ENCODE data around the gene THRB.

Gene THRB

GRCh38 chr3:24522146-24522579 lies 27.5 kb upstream of the THRB start (continued):
- TF ChIP-seq KLF9 (tag by site-specific recombination; IDR thresholded peaks at IDR 0.05; ENCODE audit: low read depth) (no peak), ZNF266 (tag by site-specific recombination; IDR thresholded peaks at IDR 0.05; ENCODE audit: low read depth) (no peak), ZNF341 (tag by site-specific recombination; IDR thresholded peaks at IDR 0.05; ENCODE audit: low read depth) (peak; percentile 65), ZNF785 (tag by site-specific recombination; IDR thresholded peaks at IDR 0.05) (no peak), SP3 (tag by site-specific recombination; IDR thresholded peaks at IDR 0.05) (peak; percentile 24; the same call in 1 of the 2 replicates), ELK4 (IDR thresholded peaks at IDR 0.05; ENCODE audit: borderline replicate concordance, low read depth, low read length) (no peak), TCF7L2 (IDR thresholded peaks at IDR 0.05; ENCODE audit: borderline replicate concordance, low read depth, low read length) (no peak), ZNF549 (tag by site-specific recombination; IDR thresholded peaks at IDR 0.05) (no peak), ZSCAN16 (tag by site-specific recombination; IDR thresholded peaks at IDR 0.05) (no peak), ZNF335 (tag by site-specific recombination; conservative IDR thresholded peaks at IDR 0.05) (peak; percentile 47), EGR2 (tag by site-specific recombination; IDR thresholded peaks at IDR 0.05; ENCODE audit: low read depth) (peak; percentile 97), ZSCAN4 (tag by site-specific recombination; IDR thresholded peaks at IDR 0.05) (peak; percentile 49; the same call in 1 of the 2 replicates), ZNF155 (tag by site-specific recombination; IDR thresholded peaks at IDR 0.05) (no peak), ZNF791 (tag by site-specific recombination; IDR thresholded peaks at IDR 0.05) (no peak), AEBP2 (tag by site-specific recombination; IDR thresholded peaks at IDR 0.05; ENCODE audit: borderline replicate concordance) (no peak), ZNF133 (tag by site-specific recombination; IDR thresholded peaks at IDR 0.05) (peak; percentile 35), ZNF623 (tag by site-specific recombination; IDR thresholded peaks at IDR 0.05) (no peak), ZBTB20 (tag by site-specific recombination; IDR thresholded peaks at IDR 0.05) (peak; percentile 80), KLF8 (tag by site-specific recombination; IDR thresholded peaks at IDR 0.05) (no peak), ZNF830 (tag by site-specific recombination; IDR thresholded peaks at IDR 0.05; ENCODE audit: low read depth) (no peak), ZNF514 (tag by site-specific recombination; IDR thresholded peaks at IDR 0.05) (no peak), ZNF530 (tag by site-specific recombination; IDR thresholded peaks at IDR 0.05; ENCODE audit: low read depth) (no peak), PATZ1 (tag by site-specific recombination; IDR thresholded peaks at IDR 0.05) (peak; percentile 23; the same call in 1 of the 2 replicates), ZBTB21 (tag by site-specific recombination; IDR thresholded peaks at IDR 0.05) (no peak), ZNF350 (tag by site-specific recombination; IDR thresholded peaks at IDR 0.05) (no peak), ZNF473 (tag by site-specific recombination; IDR thresholded peaks at IDR 0.05) (no peak), ZNF529 (tag by site-specific recombination; IDR thresholded peaks at IDR 0.05; ENCODE audit: insufficient replicate concordance) (no peak), ATF2 (tag by site-specific recombination; IDR thresholded peaks at IDR 0.05; ENCODE audit: low read depth) (no peak), ZNF404 (tag by site-specific recombination; IDR thresholded peaks at IDR 0.05) (no peak), PBX3 (CRISPR knock-in tag; IDR thresholded peaks at IDR 0.05) (no peak), SCRT1 (tag by site-specific recombination; IDR thresholded peaks at IDR 0.05; ENCODE audit: borderline replicate concordance) (no peak), ZNF132 (tag by site-specific recombination; IDR thresholded peaks at IDR 0.05; ENCODE audit: borderline replicate concordance) (no peak), GLI2 (tag by site-specific recombination; IDR thresholded peaks at IDR 0.05; ENCODE audit: borderline replicate concordance, low read depth) (no peak), MYNN (tag by site-specific recombination; IDR thresholded peaks at IDR 0.05; ENCODE audit: borderline replicate concordance) (no peak)
